Measurements from ENCODE around the gene GHRL. TPM values are rescaled to one million over a fixed set of nuclear protein-coding genes. Genes with fewer than 3 reads are reported as not detected.

Gene GHRL
- total RNA-seq, 6 experiments from 2014 or later: 0.32 to 0.43 TPM; not detected in 4

DNA sequence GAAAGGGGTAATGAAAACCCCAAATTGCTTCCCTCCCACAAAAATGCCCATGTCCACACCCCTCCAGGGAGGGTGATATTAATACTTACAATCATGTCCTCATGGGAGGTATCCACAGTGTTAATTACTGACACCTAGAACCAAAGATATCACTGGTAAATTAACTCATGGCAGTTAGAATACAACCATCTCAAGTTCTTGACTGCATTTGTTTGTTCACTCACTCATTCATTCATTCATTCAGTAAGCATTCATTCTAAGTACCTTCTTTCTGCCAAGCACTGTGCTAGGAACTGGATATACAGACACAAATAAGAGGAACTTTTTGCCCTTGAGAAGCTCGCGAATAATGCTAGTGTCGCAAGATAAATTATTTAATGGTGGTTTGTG is 25.2 kb upstream of the GHRL start:
- Histone ChIP-seq H3K36me3 (peaks cover 7 to 43% (median 25%) of the 10 kb centered on the region in 4 donors), H3K4me3 (no peak overlapping the region), H3K9me3 (no peaks in the 10 kb centered on the region), H3K27me3 (no peaks in the 10 kb centered on the region), H3K27ac (peak overlapping the region in 1 of 3 donors; percentile 37), H3K4me1 (peaks cover 0 to 35% (median 8%) of the 10 kb centered on the region in 4 donors)
- 83% methylated on average over 3 of the region's 3 CpGs for WGBS (ENCODE audit: insufficient coverage, low coverage, low lambda C conversion rate, missing lambda C conversion rate)
- ATAC-seq (no peak), DNase-seq (no peak)
- TF ChIP-seq, protein P1, sequence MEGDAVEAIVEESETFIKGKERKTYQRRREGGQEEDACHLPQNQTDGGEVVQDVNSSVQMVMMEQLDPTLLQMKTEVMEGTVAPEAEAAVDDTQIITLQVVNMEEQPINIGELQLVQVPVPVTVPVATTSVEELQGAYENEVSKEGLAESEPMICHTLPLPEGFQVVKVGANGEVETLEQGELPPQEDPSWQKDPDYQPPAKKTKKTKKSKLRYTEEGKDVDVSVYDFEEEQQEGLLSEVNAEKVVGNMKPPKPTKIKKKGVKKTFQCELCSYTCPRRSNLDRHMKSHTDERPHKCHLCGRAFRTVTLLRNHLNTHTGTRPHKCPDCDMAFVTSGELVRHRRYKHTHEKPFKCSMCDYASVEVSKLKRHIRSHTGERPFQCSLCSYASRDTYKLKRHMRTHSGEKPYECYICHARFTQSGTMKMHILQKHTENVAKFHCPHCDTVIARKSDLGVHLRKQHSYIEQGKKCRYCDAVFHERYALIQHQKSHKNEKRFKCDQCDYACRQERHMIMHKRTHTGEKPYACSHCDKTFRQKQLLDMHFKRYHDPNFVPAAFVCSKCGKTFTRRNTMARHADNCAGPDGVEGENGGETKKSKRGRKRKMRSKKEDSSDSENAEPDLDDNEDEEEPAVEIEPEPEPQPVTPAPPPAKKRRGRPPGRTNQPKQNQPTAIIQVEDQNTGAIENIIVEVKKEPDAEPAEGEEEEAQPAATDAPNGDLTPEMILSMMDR (IDR thresholded peaks at IDR 0.05): no peak
- TF ChIP-seq POLR2A (IDR thresholded peaks at IDR 0.05): no peak
- intact Hi-C loops (cut with DNase I): no loop called here

DNA sequence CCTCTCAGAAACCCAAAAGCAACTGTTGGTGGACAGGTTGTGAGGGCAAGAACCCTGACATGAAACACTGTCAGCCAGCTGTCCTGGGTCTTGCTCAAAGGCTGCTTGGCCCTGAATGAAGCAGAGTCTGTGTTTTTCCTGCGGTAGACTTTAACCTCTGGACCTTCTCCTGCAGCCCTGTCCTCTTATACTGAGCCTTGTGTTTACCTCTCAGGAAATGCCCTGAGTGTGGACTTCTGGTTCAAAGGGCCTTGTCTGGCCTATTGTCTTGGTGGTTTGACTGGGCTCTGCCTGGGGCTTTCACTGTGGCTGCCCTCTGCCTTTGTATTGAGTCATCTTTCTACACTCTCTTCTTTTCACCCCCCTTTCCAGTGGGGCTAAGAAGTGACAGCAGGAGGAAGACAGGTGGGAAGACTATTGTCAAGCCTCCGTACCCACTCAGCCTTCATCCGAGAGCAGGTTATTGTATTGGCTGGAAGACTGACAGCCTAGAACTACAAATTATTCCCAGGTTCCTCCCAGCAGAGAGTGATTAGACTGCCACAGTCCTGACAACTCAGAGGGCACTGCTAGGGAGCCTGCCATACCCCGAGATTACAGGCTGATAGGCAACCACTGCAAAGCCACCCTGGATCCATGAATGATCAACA is 24.7 kb upstream of the GHRL start:
- intact Hi-C loops (cut with DNase I): no loop called here
- TF ChIP-seq, protein P1 (IDR thresholded peaks at IDR 0.05): no peak
- TF ChIP-seq POLR2A (IDR thresholded peaks at IDR 0.05): no peak
- peak overlapping the region in 1 of 3 donors; percentile 37 for H3K27ac ChIP-seq
- peaks cover 7 to 48% (median 29%) of the 10 kb centered on the region in 4 donors for H3K36me3 ChIP-seq
- no peaks in the 10 kb centered on the region for H3K27me3 ChIP-seq
- no peaks in the 10 kb centered on the region for H3K9me3 ChIP-seq
- WGBS (ENCODE audit: insufficient coverage, low coverage, low lambda C conversion rate, missing lambda C conversion rate): 100% methylated on average over 3 of the region's 4 CpGs
- H3K4me1 ChIP-seq: peaks cover 0 to 35% (median 8%) of the 10 kb centered on the region in 4 donors
- DNase-seq: peak in 1 of 3 donors; percentile 61
- no peak overlapping the region for H3K4me3 ChIP-seq
- ATAC-seq: peak in 3 of 4 donors; percentile 3 to 63 (median 5)

DNA sequence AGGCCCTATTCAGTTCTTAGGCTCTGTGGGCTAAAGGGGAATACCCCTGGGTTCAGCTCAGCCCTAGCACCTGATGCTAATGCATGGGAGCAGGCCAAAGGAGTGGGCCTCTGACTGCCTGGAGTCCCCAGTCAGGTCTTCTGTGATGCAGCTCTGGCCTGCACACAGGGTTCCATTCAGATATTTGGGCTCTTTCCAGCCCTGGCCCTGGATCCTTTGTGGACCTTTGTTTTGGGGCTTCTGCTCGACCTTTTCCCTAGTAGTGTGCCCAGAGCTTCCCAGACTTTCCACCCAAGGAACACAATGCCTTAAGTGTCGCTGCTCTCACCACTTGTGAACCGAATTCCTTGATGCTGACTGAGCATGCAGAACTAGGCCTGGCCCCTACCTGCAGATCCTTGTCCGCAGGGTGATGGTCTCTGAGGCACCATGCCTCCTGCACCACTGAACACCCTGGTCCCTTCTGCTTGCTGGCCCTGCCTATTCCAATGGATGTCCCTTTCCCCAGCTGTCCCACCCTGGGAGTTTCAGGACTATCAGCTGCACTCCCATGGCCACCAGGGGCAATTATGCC is 23.1 kb upstream of the GHRL start:
- no peaks in the 10 kb centered on the region for H3K9me3 ChIP-seq
- ATAC-seq: no peak

DNA sequence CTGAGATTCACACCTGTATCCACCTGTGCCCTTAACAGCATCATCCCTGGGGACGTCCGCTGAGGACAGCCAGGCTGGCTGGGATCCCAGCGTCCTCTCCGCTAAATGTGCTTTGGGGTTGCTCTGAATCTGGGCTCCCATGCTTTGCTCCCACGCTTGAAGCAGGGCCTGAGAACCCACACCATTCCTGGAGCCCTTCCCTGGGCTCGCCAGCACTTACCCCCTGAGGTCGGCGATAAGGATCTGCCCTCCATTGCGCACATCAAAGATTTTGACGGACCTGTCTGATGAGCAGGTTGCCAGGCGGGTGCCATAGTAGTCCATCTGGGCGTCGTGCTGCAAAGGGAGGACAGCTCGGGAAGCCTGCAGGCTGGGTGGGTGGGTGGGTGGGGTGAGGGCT is 22.4 kb upstream of the GHRL start:
- no peak for TF ChIP-seq POLR2A (IDR thresholded peaks at IDR 0.05)
- DNase-seq (no peak), ATAC-seq (no peak)
- H3K27ac ChIP-seq: no peak overlapping the region
- no peaks in the 10 kb centered on the region for H3K27me3 ChIP-seq
- peaks cover 0 to 32% (median 8%) of the 10 kb centered on the region in 4 donors for H3K4me1 ChIP-seq
- peaks cover 7 to 72% (median 37%) of the 10 kb centered on the region in 4 donors for H3K36me3 ChIP-seq
- WGBS (ENCODE audit: insufficient coverage, low coverage, low lambda C conversion rate, missing lambda C conversion rate): 85% methylated on average over 7 of the region's 14 CpGs
- no peaks in the 10 kb centered on the region for H3K9me3 ChIP-seq
- intact Hi-C loops (cut with DNase I): no loop called here
- no peak overlapping the region for H3K4me3 ChIP-seq

More for the DNA sequence above, 23.1 kb upstream of the GHRL start:
- Histone ChIP-seq H3K36me3 (peaks cover 7 to 64% (median 37%) of the 10 kb centered on the region in 4 donors), H3K4me1 (peaks cover 0 to 35% (median 8%) of the 10 kb centered on the region in 4 donors), H3K27me3 (no peaks in the 10 kb centered on the region), H3K27ac (no peak overlapping the region), H3K4me3 (no peak overlapping the region)
- 93% methylated on average over 3 of the region's 4 CpGs for WGBS (ENCODE audit: insufficient coverage, low coverage, low lambda C conversion rate, missing lambda C conversion rate)
- no peak for DNase-seq
- intact Hi-C loops (cut with DNase I): no loop called here
- TF ChIP-seq, protein P1 (IDR thresholded peaks at IDR 0.05): no peak
- no peak for TF ChIP-seq POLR2A (IDR thresholded peaks at IDR 0.05)

DNA sequence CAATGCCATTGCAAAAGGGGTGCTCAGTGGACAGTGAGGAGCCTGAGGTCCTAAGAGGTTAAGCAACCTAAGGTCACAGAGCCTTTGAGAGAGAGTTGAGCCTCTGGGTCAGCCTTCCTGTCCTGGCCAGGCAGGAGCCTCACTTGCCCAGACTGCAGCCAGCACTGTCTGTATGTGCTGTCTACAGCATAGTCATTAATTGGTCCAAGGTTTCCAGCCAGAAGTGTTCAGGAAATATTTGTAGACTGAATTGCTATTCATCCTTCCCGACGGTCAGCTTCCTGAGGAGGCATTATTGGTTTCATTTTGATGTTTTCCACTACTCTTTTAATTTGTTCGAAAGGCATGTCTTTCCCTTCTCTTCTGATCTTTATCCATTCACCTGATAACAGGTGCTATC is 20.1 kb upstream of the GHRL start:
- no peaks in the 10 kb centered on the region for H3K9me3 ChIP-seq
- TF ChIP-seq, protein P1 (IDR thresholded peaks at IDR 0.05): no peak
- TF ChIP-seq POLR2A (IDR thresholded peaks at IDR 0.05): no peak
- no peak overlapping the region for H3K27ac ChIP-seq
- intact Hi-C loops (cut with DNase I): no loop called here
- H3K36me3 ChIP-seq: peaks cover 7 to 81% (median 35%) of the 10 kb centered on the region in 4 donors
- H3K4me3 ChIP-seq: no peak overlapping the region
- H3K27me3 ChIP-seq: no peaks in the 10 kb centered on the region
- ATAC-seq (no peak), DNase-seq (no peak)
- WGBS (ENCODE audit: insufficient coverage, low coverage, low lambda C conversion rate, missing lambda C conversion rate): 83% methylated on average over 3 of the region's 3 CpGs
- H3K4me1 ChIP-seq: peaks cover 0 to 13% (median 4%) of the 10 kb centered on the region in 4 donors
